Measurements from ENCODE around the gene GPR32. TPM values are rescaled to one million over a fixed set of nuclear protein-coding genes. Genes with fewer than 3 reads are reported as not detected.

The GPR32 gene
- total and polyA plus RNA-seq, 2 of the 8 experiments (the other 6 are each of a cell fraction or from before 2014, with no cell fraction given), result not detected

- no peaks in the 10 kb centered on the region for H3K79me1 ChIP-seq (ENCODE audit: low read depth, low read length)
- H2AK5ac ChIP-seq (ENCODE audit: low read depth, low read length), result no peak overlapping the region
- no peaks in the 10 kb centered on the region for H3K36me3 ChIP-seq (ENCODE audit: control insufficient read depth in 2 of 4, insufficient read depth in 4 of 4, low read length in 3 of 4)
- H3K27ac ChIP-seq (ENCODE audit: low read depth, low read length), result no peak overlapping the region
- DNase-seq (ENCODE audit: low read depth in 1 of 2, low spot score in 2 of 2), result no peak
- peaks cover 3 to 51% (median 34%) of the 10 kb centered on the region in 4 experiments for H3K27me3 ChIP-seq (replicated peaks in 1 of 4; ENCODE audit: control insufficient read depth in 3 of 4, extremely low read depth in 1 of 4, insufficient read depth in 3 of 4, low read length in 3 of 4)
- POLR2A ChIA-PET (ENCODE audit: partially characterized antibody), result interaction anchor here (0.7 to 9.7 kb wide), 6 partner anchors 7 to 78 kb away, joined by 3 to 110 read pairs (median 3); partner anchors contain the start of gene ACP4
- H3K56ac ChIP-seq (replicated peaks; ENCODE audit: insufficient read length, low read depth, low read length), result no peak overlapping the region
- no peak overlapping the region for H4K5ac ChIP-seq (ENCODE audit: insufficient read length, low read depth, low read length)
- whole genome bisulfite sequencing, 2 experiments (ENCODE audit: extremely low coverage in 1 of 2, insufficient coverage in 1 of 2, insufficient read length in 1 of 2, insufficient replicate concordance in 2 of 2, low coverage in 1 of 2, low lambda C conversion rate in 2 of 2, missing lambda C conversion rate in 1 of 2), result 82% methylated on average over 16 of the region's 16 CpGs; no CpG with 5 or more reads in 1 of the 2 experiments
- no peak overlapping the region for H4K91ac ChIP-seq (replicated peaks; ENCODE audit: insufficient read length, low read length)
- H2BK5ac ChIP-seq (ENCODE audit: low read depth, low read length), result no peak overlapping the region
- no peak overlapping the region for H2AFZ ChIP-seq (ENCODE audit: low read length)
- no peak overlapping the region for H2BK12ac ChIP-seq (ENCODE audit: low read depth, low read length)
- H3K23ac ChIP-seq (ENCODE audit: insufficient read length), result no peak overlapping the region
- H3K4me2 ChIP-seq (ENCODE audit: insufficient read depth in 1 of 2, low read depth in 2 of 2, low read length in 2 of 2), result no peak overlapping the region
- no peak overlapping the region for H3K9ac ChIP-seq (replicated peaks in 1 of 4; ENCODE audit: extremely low read depth in 1 of 4, low read depth in 3 of 4, low read length in 3 of 4)
- no peak overlapping the region for H3K4me3 ChIP-seq (ENCODE audit: extremely low read depth in 1 of 4, insufficient read depth in 2 of 4, low read depth in 3 of 4, low read length in 4 of 4)
- H3K18ac ChIP-seq (ENCODE audit: extremely low read depth, low read length), result no peak overlapping the region
- H2BK120ac ChIP-seq (replicated peaks; ENCODE audit: low read depth, low read length), result no peak overlapping the region
- H3K23me2 ChIP-seq (ENCODE audit: low read depth, low read length), result peaks cover 4% of the 10 kb centered on the region; the same call in 1 of the 2 replicates
- H4K20me1 ChIP-seq (replicated peaks in 1 of 2; ENCODE audit: control insufficient read depth in 1 of 2, insufficient read depth in 2 of 2, low read length in 2 of 2), result peaks cover 0 to 2% of the 10 kb centered on the region in 2 experiments
- no peak overlapping the region for H3K4ac ChIP-seq (replicated peaks; ENCODE audit: insufficient read length, low read depth, low read length)
- CTCF ChIA-PET (ENCODE audit: partially characterized antibody), result interaction anchor here (0.7 to 10.2 kb wide), 12 partner anchors 14 to 243 kb away, joined by 3 to 170 read pairs (median 4); partner anchors contain the start of genes CLEC11A and SHANK1
- H3K4me1 ChIP-seq (replicated peaks in 1 of 4; ENCODE audit: control insufficient read depth in 3 of 4, insufficient read depth in 4 of 4, low read length in 3 of 4), result peaks cover 2 to 7% (median 4%) of the 10 kb centered on the region in 4 experiments; a peak in 5 of 7 replicates
- no peak overlapping the region for H2BK20ac ChIP-seq (ENCODE audit: low read length)
- H3K9me3 ChIP-seq (ENCODE audit: insufficient read depth in 2 of 2, low read depth in 1 of 2, low read length in 1 of 2), result no peaks in the 10 kb centered on the region
- no peaks in the 10 kb centered on the region for H3K79me2 ChIP-seq (ENCODE audit: control insufficient read depth in 1 of 2, insufficient read depth in 2 of 2, low read length in 2 of 2)
- 0 out of 2 replicates have a peak overlapping the region, but pooled peaks have one; percentile 60 for H4K8ac ChIP-seq (ENCODE audit: extremely low read depth, insufficient read depth, low read length)
- H2BK15ac ChIP-seq (ENCODE audit: low read length), result no peak overlapping the region
- no peak for FAIRE-seq
- H3K14ac ChIP-seq (ENCODE audit: insufficient read length), result no peak overlapping the region
- TF ChIP-seq CHD1 (IDR thresholded peaks at IDR 0.05; ENCODE audit: low read depth, low read length) (no peak), GTF2F1 (IDR thresholded peaks at IDR 0.05; ENCODE audit: borderline replicate concordance, low read depth, low read length) (no peak), JUN (IDR thresholded peaks at IDR 0.05; ENCODE audit: low read depth, low read length) (no peak), USF2 (IDR thresholded peaks at IDR 0.05; ENCODE audit: low read length) (no peak), TBP (IDR thresholded peaks at IDR 0.05; ENCODE audit: low read depth, low read length) (no peak), RBBP5 (IDR thresholded peaks at IDR 0.05; ENCODE audit: borderline replicate concordance, low read depth, low read length) (no peak), KDM1A (IDR thresholded peaks at IDR 0.05; ENCODE audit: borderline replicate concordance, low read length) (no peak), E2F6 (IDR thresholded peaks at IDR 0.05) (no peak), NANOG (IDR thresholded peaks at IDR 0.05; ENCODE audit: insufficient read depth, low read depth, low read length, poor library complexity, severe bottlenecking) (no peak)
Measured at GRCh38 chr19:50780753-50781435, 10.6 kb downstream of the GPR32 start.
